Mesenchymal stem cell (in vitro differentiated cells and primary cell): Measurements from ENCODE around the gene AP1B1.

Source experiments
- DNase-seq: peaks from one replicate; pipeline ENCODE4 v3.0.0-alpha.2; 2013
- H2AFZ ChIP-seq: one replicate; pipeline ENCODE4 v1.6.1; 2013; ENCODE audit warnings: low read depth, mild to moderate bottlenecking, control low read depth, inconsistent platforms, low read length, moderate library complexity
- H2AK5ac ChIP-seq: 2 replicates; pipeline ENCODE4 v1.6.1; 2013; ENCODE audit warnings: low read length, moderate library complexity, mild to moderate bottlenecking, inconsistent platforms; ENCODE audit not compliant: severe bottlenecking
- H2BK120ac ChIP-seq: one replicate; pipeline ENCODE4 v1.6.1; 2013; ENCODE audit warnings: low read depth, mild to moderate bottlenecking, inconsistent platforms, low read length, moderate library complexity
- H2BK12ac ChIP-seq, 2 experiments: one replicate each; pipeline ENCODE4 v1.6.1; 2013; ENCODE audit warnings: inconsistent platforms in 2 of 2, low read length in 2 of 2, mild to moderate bottlenecking in 2 of 2, moderate library complexity in 2 of 2, control low read depth in 1 of 2
- H2BK15ac ChIP-seq: one replicate; pipeline ENCODE4 v1.6.1; 2013; ENCODE audit warnings: mild to moderate bottlenecking, low read depth, inconsistent platforms; ENCODE audit not compliant: poor library complexity, severe bottlenecking
- H2BK5ac ChIP-seq: 2 replicates; pipeline ENCODE4 v1.6.1; 2013; ENCODE audit warnings: low read depth, mild to moderate bottlenecking, low read length, control low read depth, inconsistent platforms; ENCODE audit not compliant: poor library complexity, severe bottlenecking
- H3K14ac ChIP-seq, 2 experiments: one replicate each; pipeline ENCODE4 v1.6.1; 2013; ENCODE audit warnings: inconsistent platforms in 2 of 2, low read length in 2 of 2, control low read depth in 1 of 2, mild to moderate bottlenecking in 1 of 2, moderate library complexity in 1 of 2
- H3K18ac ChIP-seq, 2 experiments: one replicate each; pipeline ENCODE4 v1.6.1; 2013; ENCODE audit warnings: inconsistent platforms in 2 of 2, low read length in 2 of 2, control low read depth in 1 of 2, low read depth in 1 of 2, mild to moderate bottlenecking in 1 of 2
- H3K23ac ChIP-seq, 2 experiments: one replicate each; pipeline ENCODE4 v1.6.1; 2013; ENCODE audit warnings: inconsistent platforms in 2 of 2, low read length in 2 of 2, mild to moderate bottlenecking in 2 of 2, moderate library complexity in 2 of 2, control low read depth in 1 of 2
- H3K27ac ChIP-seq: 2 replicates; pipeline ENCODE4 v1.5.1; 2013; ENCODE audit warnings: mild to moderate bottlenecking, moderate library complexity, low read length, control low read depth, inconsistent platforms; ENCODE audit not compliant: poor library complexity, severe bottlenecking
- H3K27me3 ChIP-seq, 2 experiments: 2 replicates each; pipeline versions ENCODE4 v1.6.1 to v1.7.0; 2013; ENCODE audit warnings: low read length in 2 of 2, mild to moderate bottlenecking in 2 of 2, moderate library complexity in 2 of 2, control low read depth in 1 of 2, inconsistent platforms in 1 of 2; ENCODE audit not compliant: control insufficient read depth in 1 of 2, insufficient read depth in 1 of 2
- H3K36me3 ChIP-seq, 2 experiments: 2 replicates each; pipeline versions ENCODE4 v1.6.1 to v1.7.0; 2013; ENCODE audit warnings: low read length in 2 of 2, control low read depth in 1 of 2, inconsistent platforms in 1 of 2, low read depth in 1 of 2, mild to moderate bottlenecking in 1 of 2; ENCODE audit not compliant: insufficient read depth in 2 of 2, control insufficient read depth in 1 of 2
- H3K4ac ChIP-seq, 2 experiments: one replicate each; pipeline ENCODE4 v1.6.1; 2013; ENCODE audit warnings: inconsistent platforms in 2 of 2, low read length in 2 of 2, mild to moderate bottlenecking in 2 of 2, moderate library complexity in 2 of 2, control low read depth in 1 of 2, low read depth in 1 of 2
- H3K4me1 ChIP-seq: 2 replicates; pipeline ENCODE4 v1.6.1; 2013; ENCODE audit warnings: low read depth, low read length, control low read depth; ENCODE audit not compliant: control insufficient read depth, insufficient read depth
- H3K4me2 ChIP-seq: 2 replicates; pipeline ENCODE4 v1.6.1; 2013; ENCODE audit warnings: low read length, mild to moderate bottlenecking, inconsistent platforms; ENCODE audit not compliant: poor library complexity, severe bottlenecking
- H3K4me3 ChIP-seq, 2 experiments: 2 replicates each; pipeline versions ENCODE4 v1.5.1 to v1.7.0; 2013; ENCODE audit warnings: low read length in 2 of 2, mild to moderate bottlenecking in 2 of 2, control low read depth in 1 of 2, low read depth in 1 of 2; ENCODE audit not compliant: insufficient read depth in 1 of 2
- H3K79me1 ChIP-seq: replicated peaks from 2 replicates; pipeline ENCODE4 v1.6.1; 2013; ENCODE audit warnings: mild to moderate bottlenecking, control low read depth, low read length, inconsistent platforms; ENCODE audit not compliant: poor library complexity, severe bottlenecking
- H3K9ac ChIP-seq: 2 replicates; pipeline ENCODE4 v1.7.0; 2013; ENCODE audit warnings: mild to moderate bottlenecking, low read length, moderate library complexity
- H3K9me3 ChIP-seq: 2 replicates; pipeline ENCODE4 v1.7.0; 2013; ENCODE audit warnings: mild to moderate bottlenecking, low read length; ENCODE audit not compliant: control insufficient read depth
- H4K8ac ChIP-seq: one replicate; pipeline ENCODE4 v1.6.1; 2013; ENCODE audit warnings: inconsistent platforms, mild to moderate bottlenecking, low read length, moderate library complexity
- H4K91ac ChIP-seq: one replicate; pipeline ENCODE4 v1.6.1; 2013; ENCODE audit warnings: mild to moderate bottlenecking, low read length, inconsistent platforms
- WGBS: methylation state at CpG from one replicate; pipeline ENCODE4 v1.1.7; 2013; ENCODE audit warnings: mixed read lengths; 5-methylcytosine and 5-hydroxymethylcytosine counted together

Gene AP1B1

GRCh38 chr22:29298641-29299040, 89.7 kb downstream of the AP1B1 start:
- Histone ChIP-seq H2AFZ (no peak overlapping the region), H3K4me1 (peaks cover 9% of the 10 kb centered on the region), H3K4me2 (no peak overlapping the region), H2BK15ac (no peak overlapping the region), H3K18ac (no peak overlapping the region), H3K27me3 (no peaks in the 10 kb centered on the region), H4K8ac (no peak overlapping the region), H2BK5ac (no peak overlapping the region), H4K91ac (no peak overlapping the region), H3K36me3 (peaks cover 73 to 79% of the 10 kb centered on the region in 2 experiments), H3K27ac (no peak overlapping the region), H3K23ac (no peak overlapping the region), H3K9me3 (no peaks in the 10 kb centered on the region), H3K14ac (no peak overlapping the region), H2BK120ac (no peak overlapping the region), H2AK5ac (no peak overlapping the region), H2BK12ac (no peak overlapping the region), H3K9ac (no peak overlapping the region), H3K4me3 (no peak overlapping the region), H3K79me1 (peaks cover 13% of the 10 kb centered on the region), H3K4ac (no peak overlapping the region)
- WGBS, result 92% methylated on average over 7 of the region's 8 CpGs
- DNase-seq, result no peak

GRCh38 chr22:29292379-29292778, 96.0 kb downstream of the AP1B1 start:
- Histone ChIP-seq H2AFZ (no peak overlapping the region), H3K14ac (no peak overlapping the region), H2AK5ac (no peak overlapping the region), H4K8ac (no peak overlapping the region), H3K9me3 (no peaks in the 10 kb centered on the region), H3K4me3 (no peak overlapping the region), H3K4ac (no peak overlapping the region), H3K18ac (no peak overlapping the region), H2BK12ac (no peak overlapping the region), H3K4me2 (no peak overlapping the region), H3K4me1 (no peaks in the 10 kb centered on the region), H2BK15ac (no peak overlapping the region), H3K27me3 (no peaks in the 10 kb centered on the region), H3K9ac (no peak overlapping the region), H3K27ac (no peak overlapping the region), H3K36me3 (peaks cover 48 to 98% of the 10 kb centered on the region in 2 experiments), H3K23ac (no peak overlapping the region), H2BK120ac (no peak overlapping the region), H4K91ac (no peak overlapping the region), H2BK5ac (no peak overlapping the region), H3K79me1 (peaks cover 13% of the 10 kb centered on the region)
- DNase-seq, result no peak

- H2BK12ac ChIP-seq, result no peak overlapping the region
- peaks cover 47 to 98% of the 10 kb centered on the region in 2 experiments for H3K36me3 ChIP-seq
- no peak overlapping the region for H2BK15ac ChIP-seq
- no peak overlapping the region for H3K18ac ChIP-seq
- no peak overlapping the region for H2AFZ ChIP-seq
- no peak overlapping the region for H2AK5ac ChIP-seq
- no peak overlapping the region for H4K91ac ChIP-seq
- H3K9ac ChIP-seq, result no peak overlapping the region
- H3K27ac ChIP-seq, result no peak overlapping the region
- H3K23ac ChIP-seq, result no peak overlapping the region
- no peaks in the 10 kb centered on the region for H3K9me3 ChIP-seq
- H3K4me1 ChIP-seq, result no peaks in the 10 kb centered on the region
- no peak overlapping the region for H2BK120ac ChIP-seq
- no peak overlapping the region for H3K4me2 ChIP-seq
- 90% methylated on average over 6 of the region's 7 CpGs for WGBS
- H3K79me1 ChIP-seq, result peaks cover 13% of the 10 kb centered on the region
- DNase-seq, result no peak
- H4K8ac ChIP-seq, result no peak overlapping the region
- H3K4ac ChIP-seq, result no peak overlapping the region
- H3K14ac ChIP-seq, result no peak overlapping the region
- no peak overlapping the region for H3K4me3 ChIP-seq
- no peak overlapping the region for H2BK5ac ChIP-seq
- H3K27me3 ChIP-seq, result no peaks in the 10 kb centered on the region
Measured at GRCh38 chr22:29291215-29291614, 97.2 kb downstream of the AP1B1 start.

GRCh38 chr22:29290061-29290460, 98.3 kb downstream of the AP1B1 start:
- Histone ChIP-seq H3K27me3 (no peaks in the 10 kb centered on the region), H3K36me3 (peaks cover 48 to 97% of the 10 kb centered on the region in 2 experiments), H2AFZ (no peak overlapping the region), H3K27ac (no peak overlapping the region), H3K4me1 (no peaks in the 10 kb centered on the region), H3K4me2 (no peak overlapping the region), H2BK12ac (no peak overlapping the region), H3K23ac (no peak overlapping the region), H2BK15ac (no peak overlapping the region), H3K18ac (no peak overlapping the region), H2AK5ac (no peak overlapping the region), H3K14ac (no peak overlapping the region), H3K9me3 (no peaks in the 10 kb centered on the region), H2BK120ac (no peak overlapping the region), H3K4me3 (no peak overlapping the region), H4K91ac (no peak overlapping the region), H4K8ac (no peak overlapping the region), H3K4ac (no peak overlapping the region), H3K9ac (no peak overlapping the region), H3K79me1 (peaks cover 9% of the 10 kb centered on the region), H2BK5ac (no peak overlapping the region)
- WGBS, result 97% methylated on average over 5 of the region's 5 CpGs
- no peak for DNase-seq
